HG02884 (cell line): ENCODE measurements around the gene SLC6A5.

Experiments
- ATAC-seq: cut with Tn5 transposase; IDR thresholded peaks from one replicate; pipeline ENCODE4 v1.9.1; 2021; ENCODE audit warnings: mild to moderate bottlenecking, moderate library complexity; ENCODE audit not compliant: unreplicated experiment

Gene SLC6A5

DNA sequence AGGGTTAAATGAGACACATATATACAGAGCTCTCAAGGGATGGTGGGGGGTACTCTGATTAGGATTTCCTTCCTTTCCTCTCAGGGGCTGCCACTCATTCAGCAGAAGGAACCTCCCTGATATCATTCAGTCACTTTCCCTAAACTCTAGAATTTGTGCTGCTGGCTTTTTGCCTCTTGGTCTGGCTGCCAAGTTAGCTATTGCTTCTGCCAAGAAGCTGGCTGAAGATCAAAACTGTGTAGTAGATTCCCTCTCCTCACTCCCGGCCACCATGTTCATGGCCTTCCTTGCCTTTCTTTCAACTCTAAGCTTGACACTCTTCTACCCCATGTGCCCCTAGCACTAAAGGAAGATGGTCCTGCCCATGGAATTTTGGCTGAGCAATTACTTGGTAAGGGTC is 18.7 kb downstream of the SLC6A5 start:
- ATAC-seq = no peak

- no peak for ATAC-seq
Observed at GRCh38 chr11:20620988-20621387, 21.6 kb downstream of the SLC6A5 start.

GRCh38 chr11:20621679-20622078 is 22.3 kb downstream of the SLC6A5 start:
- no peak for ATAC-seq

- no peak for ATAC-seq
Observed at GRCh38 chr11:20623252-20623651, 23.8 kb downstream of the SLC6A5 start.

DNA sequence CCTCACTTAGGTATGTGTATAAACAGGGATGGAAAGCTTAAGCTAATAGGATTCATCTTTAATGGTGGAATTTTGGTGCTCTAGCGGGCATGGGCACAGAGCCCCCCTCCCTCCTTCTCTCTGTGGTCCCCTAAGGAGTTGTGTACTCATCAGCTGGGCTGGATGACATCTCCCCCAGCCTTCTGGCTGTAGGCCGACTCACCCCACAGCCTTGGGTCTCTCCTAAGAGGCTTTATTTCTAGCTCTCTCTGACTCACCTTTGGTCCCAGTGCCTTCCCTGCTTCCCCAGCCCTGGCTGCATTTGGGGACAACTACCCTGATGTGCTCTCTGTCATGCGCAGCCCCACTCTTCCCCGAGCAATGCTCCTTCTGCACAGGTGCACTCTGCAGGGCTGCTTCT is 26.9 kb downstream of the SLC6A5 start:
- ATAC-seq = no peak

DNA sequence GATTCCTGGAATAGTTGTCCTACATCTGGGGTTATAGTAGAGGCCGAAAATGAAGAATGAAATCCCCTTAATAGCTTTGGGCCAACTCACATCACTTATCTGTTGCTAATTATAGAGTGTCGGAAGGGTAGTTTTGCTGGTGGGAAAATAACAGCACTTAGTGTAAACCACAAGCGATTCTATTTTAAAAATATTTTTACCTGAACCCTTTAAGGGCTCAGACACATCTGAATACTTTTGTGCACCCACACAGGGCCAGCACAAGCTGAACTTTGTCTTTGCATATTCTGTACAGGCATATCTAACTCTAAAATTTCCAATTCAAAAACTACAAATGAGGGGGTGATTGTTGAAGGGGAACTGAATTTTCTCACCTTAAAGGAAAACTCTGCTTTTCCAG is 27.6 kb downstream of the SLC6A5 start:
- no peak for ATAC-seq

- ATAC-seq = no peak
Observed at GRCh38 chr11:20627701-20628100, 28.3 kb downstream of the SLC6A5 start.

GRCh38 chr11:20631519-20632168 is 32.2 kb downstream of the SLC6A5 start:
- no peak for ATAC-seq

DNA sequence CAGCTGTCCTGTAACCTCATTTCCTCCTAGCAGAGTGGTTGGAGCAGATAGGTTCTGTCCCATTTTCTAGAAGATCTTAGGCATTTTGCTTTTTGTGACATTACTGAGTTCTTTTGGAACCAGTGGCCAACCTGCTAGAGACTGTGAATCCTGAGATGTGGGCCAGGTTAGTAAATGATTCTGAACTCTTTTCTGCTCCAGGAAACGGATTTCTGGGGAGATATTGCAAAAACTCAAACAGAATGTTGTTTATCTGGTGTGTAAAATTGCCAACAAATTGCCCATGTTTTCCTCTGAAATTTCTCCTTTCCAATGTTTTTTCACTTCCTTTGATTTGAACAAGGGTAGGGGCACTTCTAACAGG is 32.7 kb downstream of the SLC6A5 start:
- no peak for ATAC-seq

DNA sequence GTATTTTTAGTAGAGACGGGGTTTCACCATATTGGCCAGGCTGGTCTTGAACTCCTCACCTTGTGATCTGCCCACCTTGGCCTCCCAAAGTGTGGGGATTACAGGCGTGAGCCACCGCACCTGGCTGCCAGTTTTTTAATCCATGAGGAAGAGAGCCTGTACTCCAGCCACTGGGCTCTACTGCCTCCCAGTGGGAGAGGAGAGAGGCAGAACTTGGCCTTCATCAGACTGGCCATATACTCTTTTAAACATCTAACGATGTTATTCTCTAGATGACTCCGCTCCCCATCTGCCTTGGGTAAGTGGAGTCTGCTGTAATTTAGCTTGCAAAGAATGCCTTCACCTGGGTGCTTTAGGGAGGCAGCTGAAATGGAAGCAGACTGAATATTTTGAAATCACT is 34.6 kb downstream of the SLC6A5 start:
- ATAC-seq = no peak

DNA sequence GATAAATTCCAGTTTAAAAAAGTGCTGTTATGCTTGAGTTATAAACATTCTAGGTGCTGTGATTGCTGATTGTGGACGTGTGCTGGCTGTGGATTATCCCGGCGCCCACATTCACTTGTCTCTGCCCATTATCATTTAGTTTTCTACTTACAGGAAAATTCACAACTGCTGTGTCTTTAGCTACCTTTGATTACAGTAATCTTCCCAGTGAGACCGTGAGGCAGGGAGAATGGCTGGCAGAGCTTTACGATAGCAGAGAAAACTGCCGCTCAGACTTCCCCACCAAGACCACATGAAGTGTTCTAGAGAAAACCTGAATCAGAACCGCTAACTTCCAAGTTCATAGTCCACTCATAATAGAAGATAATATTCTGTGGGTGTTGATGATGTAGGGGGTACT is 35.4 kb downstream of the SLC6A5 start:
- ATAC-seq = no peak

DNA sequence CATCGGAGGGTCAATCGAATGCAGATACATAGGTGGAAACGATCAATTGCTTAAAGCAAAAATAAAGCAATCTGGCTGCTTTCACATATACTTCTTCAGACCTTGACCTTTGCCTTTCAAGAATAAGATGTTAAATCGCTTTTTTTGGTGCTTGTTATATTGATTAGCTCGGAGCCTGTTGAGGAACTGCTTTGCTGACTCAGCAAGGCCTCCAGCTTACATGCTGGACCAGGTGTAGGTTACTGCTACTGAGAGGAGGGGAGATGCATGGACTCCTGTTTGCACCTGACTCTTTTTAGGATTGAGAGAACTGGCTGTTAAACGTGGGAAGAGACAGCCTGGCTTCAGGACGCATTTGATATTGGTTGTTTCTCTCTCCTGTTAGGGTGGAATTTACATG is 38.7 kb downstream of the SLC6A5 start:
- ATAC-seq = no peak

DNA sequence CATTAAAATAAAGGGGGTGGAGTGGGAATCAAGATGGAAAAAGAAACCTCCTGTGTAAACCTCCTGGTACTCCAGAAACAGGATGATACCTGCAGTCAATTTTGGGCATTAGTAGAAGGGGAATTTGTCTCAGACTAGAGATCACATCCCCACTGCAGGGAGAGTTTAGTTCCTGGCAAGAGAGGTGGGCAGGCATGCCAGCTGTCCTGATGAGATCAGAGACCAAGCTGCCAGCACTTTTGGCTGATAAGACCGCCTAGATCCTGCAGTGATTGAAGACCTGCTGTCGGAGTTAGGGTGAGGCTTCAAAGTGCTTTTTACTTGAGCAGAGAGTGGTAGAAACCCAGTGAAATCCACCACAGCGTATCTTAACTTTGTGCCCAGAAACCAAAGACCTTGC is 40.3 kb downstream of the SLC6A5 start:
- ATAC-seq = no peak

DNA sequence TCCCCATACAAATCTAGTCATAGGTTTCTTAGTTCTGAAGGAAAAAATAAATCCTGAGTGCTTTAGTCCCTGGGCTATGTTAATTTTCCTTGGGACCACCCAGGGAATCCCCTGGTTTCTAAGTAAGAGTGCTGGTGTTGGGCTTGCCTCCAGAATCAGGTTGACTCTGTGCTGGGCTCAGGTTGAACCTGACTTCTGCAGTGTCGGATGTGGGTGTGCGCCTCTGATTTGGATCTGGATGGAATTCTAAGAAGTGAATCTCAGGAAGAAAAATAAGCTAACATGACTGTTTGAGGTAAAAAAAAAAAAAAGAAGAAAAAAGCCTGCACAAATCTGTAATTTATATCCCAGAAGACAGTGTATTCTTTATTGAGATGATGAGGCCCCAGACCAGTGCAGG is 41.0 kb downstream of the SLC6A5 start:
- ATAC-seq = no peak

DNA sequence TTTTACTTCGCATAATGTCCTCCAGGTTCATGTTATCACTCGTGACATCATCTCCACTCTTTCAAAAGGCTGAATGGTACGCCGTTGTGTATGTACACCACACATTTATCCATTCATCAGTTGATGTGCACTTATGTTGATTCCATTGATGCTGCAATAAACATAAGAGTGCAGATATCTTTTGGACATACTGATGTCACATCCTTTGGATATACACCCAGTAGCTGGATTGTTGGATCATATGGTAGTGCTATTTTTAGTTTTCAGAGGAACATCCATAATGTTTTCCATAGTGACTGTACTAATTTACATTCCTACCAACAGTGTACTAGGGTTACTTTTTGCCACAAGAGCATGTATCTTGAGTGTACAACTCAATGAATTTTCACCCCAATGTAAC is 45.0 kb downstream of the SLC6A5 start:
- no peak for ATAC-seq

DNA sequence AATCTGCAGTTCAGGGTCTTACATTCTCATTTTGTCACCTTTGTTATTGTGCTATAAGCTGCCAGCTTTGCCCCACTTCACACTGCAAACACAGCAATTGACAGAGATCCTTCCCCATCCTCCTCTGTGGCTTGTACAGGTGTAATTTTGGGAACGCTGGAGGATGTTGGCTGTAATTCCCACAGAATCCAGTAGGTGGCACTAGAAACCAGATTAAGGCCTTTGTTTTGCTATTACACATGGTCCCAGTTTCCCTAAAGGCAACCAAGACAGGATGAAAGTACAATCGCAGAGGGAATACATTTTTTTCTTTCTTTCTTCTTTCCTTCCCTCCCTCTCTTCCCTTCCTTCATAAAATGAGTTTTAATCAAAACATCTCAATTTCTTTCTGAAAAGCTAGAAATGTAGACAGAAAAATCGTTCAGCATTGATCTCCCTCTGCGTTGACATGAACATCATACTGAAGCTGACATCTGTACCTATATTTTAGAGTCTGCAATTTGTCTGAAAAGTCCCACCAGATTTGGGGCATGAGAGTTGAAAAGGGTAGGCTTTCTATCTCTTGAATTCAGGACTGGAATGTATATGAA is 48.7 kb downstream of the SLC6A5 start:
- ATAC-seq = peak; percentile 84

DNA sequence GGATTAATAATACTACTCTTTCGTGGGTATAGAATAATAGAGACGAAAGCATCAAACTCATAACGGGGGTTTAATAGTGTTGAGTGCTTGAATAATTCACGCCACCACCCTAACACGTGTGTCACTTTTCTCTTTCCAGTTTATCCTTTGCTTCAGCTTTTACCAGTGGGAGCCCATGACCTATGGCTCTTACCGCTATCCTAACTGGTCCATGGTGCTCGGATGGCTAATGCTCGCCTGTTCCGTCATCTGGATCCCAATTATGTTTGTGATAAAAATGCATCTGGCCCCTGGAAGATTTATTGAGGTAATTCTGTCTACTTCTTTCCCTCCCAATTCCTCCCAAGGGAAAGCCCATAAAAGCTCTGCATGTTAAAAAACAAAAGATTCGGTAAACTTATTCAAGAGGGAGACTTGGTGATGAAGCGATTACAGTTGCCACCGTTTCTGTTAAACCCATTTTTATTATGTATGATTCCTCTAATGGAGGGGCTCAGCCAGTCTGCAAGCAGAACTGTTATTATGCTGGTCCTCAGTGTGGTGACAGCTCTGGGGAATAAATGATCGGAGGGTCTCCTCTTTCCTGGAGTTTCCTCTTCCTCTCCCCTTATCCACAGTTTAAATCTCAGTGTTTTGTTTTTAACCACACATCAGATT is 52.9 kb downstream of the SLC6A5 start:
- no peak for ATAC-seq

GRCh38 chr11:20654038-20654437 is 54.6 kb downstream of the SLC6A5 start:
- no peak for ATAC-seq

DNA sequence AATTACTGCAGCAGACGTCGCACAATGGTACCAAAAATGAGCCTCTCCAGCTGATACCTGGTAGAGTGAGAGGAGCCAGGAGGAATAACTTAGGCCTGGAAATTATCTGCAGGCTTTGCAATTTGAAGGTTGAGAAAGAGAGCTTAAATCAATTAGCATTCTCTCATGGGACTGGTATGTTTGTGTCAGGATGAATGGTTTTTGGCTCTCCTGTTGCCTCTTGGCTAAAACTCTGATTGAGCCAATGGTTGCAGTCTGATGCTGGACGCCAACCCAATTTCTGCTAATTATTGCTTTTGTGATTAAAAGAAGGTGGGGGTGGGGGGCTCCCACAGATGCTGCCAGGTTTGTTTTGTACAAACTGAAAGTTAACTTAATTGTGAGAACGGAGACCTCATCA is 57.5 kb downstream of the SLC6A5 start:
- no peak for ATAC-seq

- ATAC-seq = no peak
Observed at GRCh38 chr11:20658135-20658534, 58.7 kb downstream of the SLC6A5 start.

DNA sequence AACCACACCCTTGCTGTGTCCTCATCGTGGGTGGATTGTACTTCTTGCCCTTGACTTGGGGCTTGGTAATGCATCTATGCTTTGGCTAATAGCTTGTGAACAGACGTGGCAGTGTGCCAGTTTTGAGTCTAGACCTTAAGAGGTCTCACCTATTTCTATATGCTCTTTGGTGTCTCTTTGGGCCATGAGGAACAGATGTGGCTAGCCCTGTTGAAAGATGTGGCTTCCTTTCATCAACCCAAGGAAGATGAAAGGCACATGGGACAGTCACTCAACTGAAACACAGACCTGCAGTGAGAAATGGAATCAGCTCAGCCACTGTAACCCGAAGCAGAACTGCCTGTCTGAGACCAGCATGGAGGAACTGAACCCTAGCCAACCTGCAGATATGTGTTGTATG is 62.0 kb downstream of the SLC6A5 start:
- ATAC-seq = no peak

GRCh38 chr11:20661850-20662249 is 62.4 kb downstream of the SLC6A5 start:
- no peak for ATAC-seq
